ENCODE data around the gene SWSAP1. TPM values are rescaled to one million over a fixed set of nuclear protein-coding genes. Genes with fewer than 3 reads are reported as not detected.
"Not testable (repeated sequence)": the region's sequence is repeated elsewhere in the genome, so short reads cannot be mapped to it uniquely, and the experiment has no call there.

SWSAP1 gene
- total RNA-seq, 1 experiment from 2014 or later: 4.8 TPM

GRCh38 chr19:11347546-11348039, 26.9 kb upstream of the SWSAP1 start:
- DNase-seq: peak in 1 of 2 experiments; percentile 50
- ChIA-PET POLR2A (ENCODE audit: unreplicated experiment) (interaction anchor here (1.1 kb wide), 1 partner anchor 11 kb away, joined by 18 read pairs; no protein-coding TSS in a partner anchor), CTCF (no interaction called here)
- peaks cover 36% of the 10 kb centered on the region for H3K4me1 ChIP-seq (replicated peaks; ENCODE audit: insufficient read depth)
- H3K4me3 ChIP-seq: no peak overlapping the region
- intact Hi-C loops (cut with micrococcal nuclease; ENCODE audit: unreplicated experiment): loop anchor here (2.0 kb wide), 1 partner anchor 23 kb away; no protein-coding TSS in a partner anchor
- H3K27me3 ChIP-seq (ENCODE audit: insufficient read depth, low read depth): no peaks in the 10 kb centered on the region
- H3K36me3 ChIP-seq (ENCODE audit: low read depth): peaks cover 3% of the 10 kb centered on the region; the same call in 1 of the 2 replicates
- H3K9me3 ChIP-seq (ENCODE audit: insufficient read depth, low read depth): no peaks in the 10 kb centered on the region
- no peaks in the 10 kb centered on the region for H4K20me1 ChIP-seq (ENCODE audit: insufficient read depth)
- peaks cover 47% of the 10 kb centered on the region for H3F3A ChIP-seq (ENCODE audit: insufficient read depth, low read depth)
- peak overlapping the region; percentile 86 for H3K4me2 ChIP-seq
- H3K79me2 ChIP-seq (ENCODE audit: low read depth): peaks cover 24% of the 10 kb centered on the region
- H3K27ac ChIP-seq: peak overlapping the region; percentile 67
- no peak for TF ChIP-seq EZH2 (IDR thresholded peaks at IDR 0.05; ENCODE audit: low read depth)
- TF ChIP-seq, protein P1, sequence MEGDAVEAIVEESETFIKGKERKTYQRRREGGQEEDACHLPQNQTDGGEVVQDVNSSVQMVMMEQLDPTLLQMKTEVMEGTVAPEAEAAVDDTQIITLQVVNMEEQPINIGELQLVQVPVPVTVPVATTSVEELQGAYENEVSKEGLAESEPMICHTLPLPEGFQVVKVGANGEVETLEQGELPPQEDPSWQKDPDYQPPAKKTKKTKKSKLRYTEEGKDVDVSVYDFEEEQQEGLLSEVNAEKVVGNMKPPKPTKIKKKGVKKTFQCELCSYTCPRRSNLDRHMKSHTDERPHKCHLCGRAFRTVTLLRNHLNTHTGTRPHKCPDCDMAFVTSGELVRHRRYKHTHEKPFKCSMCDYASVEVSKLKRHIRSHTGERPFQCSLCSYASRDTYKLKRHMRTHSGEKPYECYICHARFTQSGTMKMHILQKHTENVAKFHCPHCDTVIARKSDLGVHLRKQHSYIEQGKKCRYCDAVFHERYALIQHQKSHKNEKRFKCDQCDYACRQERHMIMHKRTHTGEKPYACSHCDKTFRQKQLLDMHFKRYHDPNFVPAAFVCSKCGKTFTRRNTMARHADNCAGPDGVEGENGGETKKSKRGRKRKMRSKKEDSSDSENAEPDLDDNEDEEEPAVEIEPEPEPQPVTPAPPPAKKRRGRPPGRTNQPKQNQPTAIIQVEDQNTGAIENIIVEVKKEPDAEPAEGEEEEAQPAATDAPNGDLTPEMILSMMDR (conservative IDR thresholded peaks at IDR 0.05): no peak
- BruUV-seq (replicated peaks): no TSS peak
- no peak overlapping the region for H2AFZ ChIP-seq
- no peaks in the 10 kb centered on the region for H3K9me2 ChIP-seq (ENCODE audit: insufficient read depth)

DNA sequence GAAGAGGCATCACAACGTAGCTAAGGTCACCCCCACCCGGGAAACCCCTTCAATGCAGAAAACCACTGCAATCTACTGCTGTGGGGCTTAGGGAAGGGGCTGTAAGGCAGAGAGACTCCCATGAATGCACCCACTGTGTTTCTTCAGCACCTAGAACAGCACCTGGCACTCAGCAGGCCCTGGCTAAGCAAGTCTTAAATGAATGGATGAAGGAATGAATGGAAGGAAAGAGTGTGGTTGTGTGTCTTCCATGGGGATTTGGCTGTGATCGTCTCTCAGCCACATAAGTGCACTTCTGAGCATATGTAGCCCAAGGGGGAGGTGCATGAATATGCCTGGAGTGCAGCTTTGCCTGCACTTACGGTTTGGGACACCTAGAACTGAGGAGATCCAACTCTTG, 25.3 kb upstream of the SWSAP1 start:
- no peaks in the 10 kb centered on the region for H3K9me3 ChIP-seq (ENCODE audit: insufficient read depth, low read depth)
- H3K27me3 ChIP-seq (ENCODE audit: insufficient read depth, low read depth): no peaks in the 10 kb centered on the region
- no TSS peak for BruUV-seq (replicated peaks)
- H3K4me2 ChIP-seq: no peak overlapping the region
- no peak overlapping the region for H3K4me3 ChIP-seq
- peaks cover 13% of the 10 kb centered on the region for H3K79me2 ChIP-seq (ENCODE audit: low read depth)
- CTCF ChIA-PET: no interaction called here
- POLR2A ChIA-PET (ENCODE audit: unreplicated experiment): no interaction called here
- H2AFZ ChIP-seq: no peak overlapping the region
- intact Hi-C loops (cut with micrococcal nuclease; ENCODE audit: unreplicated experiment): no loop called here
- H4K20me1 ChIP-seq (ENCODE audit: insufficient read depth): no peaks in the 10 kb centered on the region
- no peaks in the 10 kb centered on the region for H3K36me3 ChIP-seq (ENCODE audit: low read depth)
- no peaks in the 10 kb centered on the region for H3K9me2 ChIP-seq (ENCODE audit: insufficient read depth)
- no peak for DNase-seq
- peaks cover 31% of the 10 kb centered on the region for H3F3A ChIP-seq (ENCODE audit: insufficient read depth, low read depth)
- peaks cover 24% of the 10 kb centered on the region for H3K4me1 ChIP-seq (replicated peaks; ENCODE audit: insufficient read depth)
- TF ChIP-seq EZH2 (IDR thresholded peaks at IDR 0.05; ENCODE audit: low read depth): no peak
- TF ChIP-seq, protein P1 (conservative IDR thresholded peaks at IDR 0.05): no peak
- H3K27ac ChIP-seq: no peak overlapping the region

DNA sequence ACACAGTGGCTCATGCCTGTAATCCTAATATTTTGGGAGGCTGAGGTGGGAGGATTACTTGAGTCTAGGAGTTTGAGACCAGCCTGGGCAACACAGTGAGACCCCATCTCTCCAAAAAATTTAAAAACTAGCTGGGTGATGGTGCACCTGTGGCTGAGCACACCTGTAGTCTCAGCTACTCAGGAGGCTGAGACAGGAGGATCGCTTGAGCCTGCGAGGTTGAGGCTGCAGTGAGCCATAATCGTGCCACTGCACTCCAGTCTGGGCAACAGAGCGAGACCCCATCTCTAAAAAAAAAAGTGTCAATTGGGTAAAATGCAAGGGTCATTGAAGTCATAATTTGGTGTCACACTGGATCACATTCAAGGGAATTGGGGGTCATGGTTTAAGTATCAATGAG, 20.4 kb upstream of the SWSAP1 start:
- intact Hi-C loops (cut with micrococcal nuclease; ENCODE audit: unreplicated experiment): loop anchor here (2.0 kb wide), 1 partner anchor 21 kb away; the partner anchor contains the start of gene SWSAP1
- H3K9me3 ChIP-seq (ENCODE audit: insufficient read depth, low read depth); H3K27me3 ChIP-seq (ENCODE audit: insufficient read depth, low read depth); H3K36me3 ChIP-seq (ENCODE audit: low read depth); H3K9me2 ChIP-seq (ENCODE audit: insufficient read depth); H4K20me1 ChIP-seq (ENCODE audit: insufficient read depth); H3K4me3 ChIP-seq; H3K27ac ChIP-seq; H3K4me2 ChIP-seq; H2AFZ ChIP-seq; CTCF ChIA-PET; BruUV-seq (replicated peaks); H3K79me2 ChIP-seq (ENCODE audit: low read depth); DNase-seq: not testable (repeated sequence)
- Histone ChIP-seq H3K4me1 (replicated peaks; ENCODE audit: insufficient read depth) (peaks cover 15% of the 10 kb centered on the region), H3F3A (ENCODE audit: insufficient read depth, low read depth) (peaks cover 23% of the 10 kb centered on the region; the same call in 1 of the 2 replicates)
- POLR2A ChIA-PET (ENCODE audit: unreplicated experiment): interaction anchor here (0.5 kb wide), 1 partner anchor 1148 kb away, joined by 3 read pairs; no protein-coding TSS in a partner anchor
